Progenitor cell of endocrine pancreas (in vitro differentiated cells): Measurements from ENCODE around the gene CDC42BPA. TPM values are rescaled to one million over a fixed set of nuclear protein-coding genes. Genes with fewer than 3 reads are reported as not detected.
"Not testable (repeated sequence)": the region's sequence is repeated elsewhere in the genome, so short reads cannot be mapped to it uniquely, and the experiment has no call there.

Source experiments
- DNase-seq: peaks from one replicate; pipeline ENCODE4 v3.0.0; 2021; ENCODE audit warnings: low spot score; ENCODE audit not compliant: unreplicated experiment
- H3K27ac Mint-ChIP-seq: 2 replicates; pipeline ENCODE4 v1.8.0; 2021; ENCODE audit warnings: mild to moderate bottlenecking, moderate library complexity, mixed read lengths
- H3K27me3 Mint-ChIP-seq: 2 replicates; pipeline ENCODE4 v1.8.0; 2021; ENCODE audit warnings: mixed read lengths
- H3K36me3 Mint-ChIP-seq: 2 replicates; pipeline ENCODE4 v1.8.0; 2022; ENCODE audit warnings: mixed read lengths; ENCODE audit not compliant: insufficient read depth
- H3K4me1 Mint-ChIP-seq: 2 replicates; pipeline ENCODE4 v1.8.0; 2021; ENCODE audit warnings: low read depth, mixed read lengths
- H3K4me3 Mint-ChIP-seq: 2 replicates; pipeline ENCODE4 v1.8.0; 2021; ENCODE audit warnings: low read depth, mild to moderate bottlenecking, moderate library complexity, mixed read lengths
- H3K9me3 Mint-ChIP-seq: 2 replicates; pipeline ENCODE4 v1.8.0; 2021; ENCODE audit warnings: low read depth, mixed read lengths
- CTCF ChIP-seq: fragments of 200-600 bp; sonication (generic); IDR thresholded peaks from one replicate; pipeline ENCODE4 v1.5.0; 2021; ENCODE audit warnings: antibody characterized with exemption, mild to moderate bottlenecking; ENCODE audit not compliant: unreplicated experiment
- total RNA-seq: library from RNA; stranded (reverse); gene quantifications from 2 replicates; pipeline ENCODE4 v1.2.1, GENCODE V29; 2021

CDC42BPA gene
- total RNA-seq, 1 donor from 2014 or later, result 32.7 TPM

GRCh38 chr1:227155004-227155403 lies 163.3 kb downstream of the CDC42BPA start:
- no peaks in the 10 kb centered on the region for H3K27me3 Mint-ChIP-seq
- H3K9me3 Mint-ChIP-seq, result no peaks in the 10 kb centered on the region
- H3K4me1 Mint-ChIP-seq, result no peaks in the 10 kb centered on the region
- peak overlapping the region; percentile 19 for H3K27ac Mint-ChIP-seq
- no peak for TF ChIP-seq CTCF
- H3K4me3 Mint-ChIP-seq, result no peak overlapping the region
- no peaks in the 10 kb centered on the region for H3K36me3 Mint-ChIP-seq
- DNase-seq, result no peak

GRCh38 chr1:227152525-227152924 lies 165.8 kb downstream of the CDC42BPA start:
- no peaks in the 10 kb centered on the region for H3K27me3 Mint-ChIP-seq
- no peak overlapping the region for H3K27ac Mint-ChIP-seq
- H3K36me3 Mint-ChIP-seq, result peaks cover 1% of the 10 kb centered on the region
- no peak for DNase-seq
- H3K9me3 Mint-ChIP-seq, result no peaks in the 10 kb centered on the region
- H3K4me1 Mint-ChIP-seq, result no peaks in the 10 kb centered on the region
- no peak for TF ChIP-seq CTCF
- H3K4me3 Mint-ChIP-seq, result no peak overlapping the region

- H3K9me3 Mint-ChIP-seq, result no peaks in the 10 kb centered on the region
- no peak for DNase-seq
- H3K27me3 Mint-ChIP-seq, result no peaks in the 10 kb centered on the region
- peaks cover 4% of the 10 kb centered on the region for H3K36me3 Mint-ChIP-seq
- H3K27ac Mint-ChIP-seq, result no peak overlapping the region
- no peak overlapping the region for H3K4me3 Mint-ChIP-seq
- H3K4me1 Mint-ChIP-seq, result peaks cover 2% of the 10 kb centered on the region
- TF ChIP-seq CTCF, result no peak
Observed at GRCh38 chr1:227140376-227140775, 177.9 kb downstream of the CDC42BPA start.

- Mint-ChIP-seq H3K4me3 (no peak overlapping the region), H3K4me1 (peaks cover 5% of the 10 kb centered on the region), H3K9me3 (peaks cover 4% of the 10 kb centered on the region), H3K27me3 (no peaks in the 10 kb centered on the region), H3K36me3 (peaks cover 7% of the 10 kb centered on the region), H3K27ac (no peak overlapping the region)
- no peak for DNase-seq
- TF ChIP-seq CTCF, result no peak
Observed at GRCh38 chr1:227136210-227136820, 182.0 kb downstream of the CDC42BPA start.

GRCh38 chr1:227134686-227135314 lies 183.5 kb downstream of the CDC42BPA start:
- Mint-ChIP-seq H3K9me3 (peaks cover 4% of the 10 kb centered on the region), H3K27ac (no peak overlapping the region), H3K4me1 (peaks cover 5% of the 10 kb centered on the region), H3K4me3 (no peak overlapping the region), H3K36me3 (peaks cover 10% of the 10 kb centered on the region), H3K27me3 (no peaks in the 10 kb centered on the region)
- DNase-seq, result no peak
- no peak for TF ChIP-seq CTCF

GRCh38 chr1:227132695-227133094 lies 185.6 kb downstream of the CDC42BPA start:
- not testable (repeated sequence) for H3K27me3 Mint-ChIP-seq, H3K27ac Mint-ChIP-seq, H3K4me1 Mint-ChIP-seq, H3K9me3 Mint-ChIP-seq, H3K4me3 Mint-ChIP-seq, DNase-seq, H3K36me3 Mint-ChIP-seq
